GM13976 (cell line): Measurements from ENCODE around the gene ZNF791.
"Not testable (repeated sequence)": the region's sequence is repeated elsewhere in the genome, so short reads cannot be mapped to it uniquely, and the experiment has no call there.

Source experiments
- DNase-seq: peaks from one replicate; pipeline ENCODE4 v3.0.0; 2012; ENCODE audit warnings: low spot score
- CTCF ChIP-seq: IDR thresholded peaks from 2 replicates; pipeline ENCODE4 v1.5.1; 2012; ENCODE audit warnings: borderline replicate concordance, mild to moderate bottlenecking; ENCODE audit not compliant: insufficient read depth; ENCODE audit errors: extremely low read depth, missing control alignments, control extremely low read depth
- in situ Hi-C: fragments of 300-500 bp; cut with MboI; formaldehyde crosslinking; loops from one replicate; pipeline ENCODE4 v1.12.0; 2022; ENCODE audit warnings: low sequenced_read_pairs, mixed read lengths, inconsistent platforms; ENCODE audit not compliant: unreplicated experiment

Gene ZNF791

GRCh38 chr19:12676928-12677327 is 66.2 kb downstream of the ZNF791 start:
- in situ Hi-C loops = loop anchor here (10.0 kb wide), 1 partner anchor 102 kb away; no protein-coding TSS in a partner anchor
- no peak for DNase-seq
- no peak for TF ChIP-seq CTCF

GRCh38 chr19:12678039-12678438 is 67.3 kb downstream of the ZNF791 start:
- not testable (repeated sequence) for DNase-seq
- in situ Hi-C loops = loop anchor here (10.0 kb wide), 1 partner anchor 103 kb away; no protein-coding TSS in a partner anchor

- in situ Hi-C loops = no loop called here
- no peak for DNase-seq
- TF ChIP-seq CTCF = no peak
These were observed 69.3 kb downstream of the ZNF791 start for GRCh38 chr19:12680034-12680433.

- in situ Hi-C loops = no loop called here
- no peak for TF ChIP-seq CTCF
- DNase-seq = peak; percentile 95
These were observed 70.6 kb downstream of the ZNF791 start, which contains the start of gene DHPS for GRCh38 chr19:12681074-12681987. Gene DHPS, minus strand, starts transcription at chr19:12681880. Its CDS starts 114 bp downstream, at chr19:12681766.
